Measurements from ENCODE around the gene TMEM187. TPM values are rescaled to one million over a fixed set of nuclear protein-coding genes. Genes with fewer than 3 reads are reported as not detected.

Gene TMEM187
- polyA plus RNA-seq, 2 of the 4 experiments (the other 2 are of a cell fraction), result 7.8 to 10.6 TPM

DNA sequence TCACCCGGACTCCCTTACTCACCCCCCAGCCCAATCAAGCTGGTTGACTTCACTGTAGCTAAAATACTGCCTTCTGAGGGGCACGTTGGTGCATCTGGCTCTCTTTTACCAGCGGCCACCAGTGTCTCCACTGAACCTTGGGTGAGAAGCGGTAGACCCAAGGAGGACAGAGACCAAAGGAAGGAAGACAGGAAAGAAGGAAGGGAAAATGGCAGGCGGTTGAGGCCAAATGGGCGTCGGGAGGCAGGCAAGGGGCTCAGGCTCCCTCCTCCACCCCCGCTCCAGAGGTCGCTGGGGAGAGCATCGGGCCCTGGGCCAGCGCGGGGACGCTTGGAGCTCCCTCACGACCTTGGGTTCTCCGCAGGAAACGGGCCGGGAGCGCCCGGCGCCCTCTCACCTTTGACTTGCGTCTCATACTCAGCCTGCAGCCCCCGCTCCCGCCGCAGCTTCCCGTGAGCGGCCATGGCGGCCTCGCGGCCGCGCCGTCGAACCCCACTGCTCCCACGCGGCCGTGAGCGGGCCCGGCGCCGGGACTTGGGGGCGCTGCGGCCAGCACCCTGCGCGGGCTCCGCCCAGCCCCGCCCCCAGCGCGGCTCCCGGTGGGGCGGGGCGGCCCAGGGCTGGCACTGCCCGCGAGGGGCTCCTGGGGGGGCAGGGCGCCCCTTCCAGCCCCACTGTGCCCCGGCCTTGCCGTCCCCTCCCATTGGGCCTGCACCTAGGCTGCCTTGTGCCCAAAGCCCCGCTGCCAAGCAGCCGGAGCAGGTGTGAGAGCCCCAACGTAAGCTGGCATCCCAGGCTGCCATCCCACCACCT lies 46.6 kb upstream of the TMEM187 start, which contains the start of gene ARHGAP4:
ARHGAP4 (minus strand) TSS at position 526 of the 813 bp plus-strand sequence; CDS start at position 464, 62 bp downstream.
- TF ChIP-seq RFX5 (IDR thresholded peaks at IDR 0.05) (no peak), ZFP36 (IDR thresholded peaks at IDR 0.05; ENCODE audit: borderline replicate concordance, partially characterized antibody) (no peak), HEYL (CRISPR knock-in tag; IDR thresholded peaks at IDR 0.05) (no peak), CBX2 (IDR thresholded peaks at IDR 0.05; ENCODE audit: borderline replicate concordance, low read depth) (no peak)
- TF ChIP-seq, protein P1, sequence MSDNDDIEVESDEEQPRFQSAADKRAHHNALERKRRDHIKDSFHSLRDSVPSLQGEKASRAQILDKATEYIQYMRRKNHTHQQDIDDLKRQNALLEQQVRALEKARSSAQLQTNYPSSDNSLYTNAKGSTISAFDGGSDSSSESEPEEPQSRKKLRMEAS (IDR thresholded peaks at IDR 0.05), result no peak
- FAIRE-seq (no peak), ATAC-seq (no peak), DNase-seq (ENCODE audit: low read depth in 1 of 2, low spot score in 1 of 2) (no peak)
- POLR2A ChIA-PET, result interaction anchor here (0.9 to 1.4 kb wide), 2 partner anchors 15 to 132 kb away, joined by 3 to 4 read pairs; partner anchors contain the start of genes IDH3G and SSR4
- H3K27ac ChIP-seq, result peak within 1 kb of the TSS; percentile 96 to 99
- H3K9me3 ChIP-seq, result no peaks in the 10 kb centered on the region
- CTCF ChIA-PET, result interaction anchor here (5.3 to 25.1 kb wide), 2 partner anchors 17 to 19 kb away, joined by 56 to 363 read pairs; partner anchors contain the start of gene RENBP
- peak within 1 kb of the TSS; percentile 84 for H3K4me3 ChIP-seq
- H3K4me2 ChIP-seq, result peak within 1 kb of the TSS; percentile 93
- H3K4me1 ChIP-seq, result peaks cover 14% of the 10 kb centered on the region
- 90% methylated on average over 31 of the region's 59 CpGs for WGBS (ENCODE audit: missing lambda C conversion rate)

DNA sequence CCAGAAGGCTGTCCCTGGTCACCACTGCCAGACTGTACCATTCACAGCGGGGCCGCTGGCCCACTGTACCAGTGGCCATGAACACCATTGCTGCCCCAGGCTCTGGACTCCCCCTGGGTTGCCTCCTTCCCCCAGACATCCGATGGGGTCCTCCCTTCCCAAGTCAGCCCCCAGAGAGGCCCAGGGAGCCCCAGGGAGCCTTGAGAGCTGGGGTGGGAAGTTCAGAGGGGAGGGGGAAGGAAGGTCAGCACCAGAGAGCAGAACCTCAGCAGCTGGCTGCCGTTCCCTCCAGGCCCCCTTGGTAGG lies 46.0 kb upstream of the TMEM187 start:
- no peak for ATAC-seq
- Histone ChIP-seq H3K9me3 (no peaks in the 10 kb centered on the region), H3K27ac (peak overlapping the region in 1 of 2 experiments; percentile 96; a peak in 2 of 6 replicates), H3K4me3 (no peak overlapping the region), H3K4me1 (peaks cover 14% of the 10 kb centered on the region), H3K4me2 (no peak overlapping the region)
- DNase-seq (ENCODE audit: low read depth in 1 of 2, low spot score in 1 of 2), result no peak
- CTCF ChIA-PET, result interaction anchor here (25.1 kb wide), 1 partner anchor 19 kb away, joined by 363 read pairs; the partner anchor contains the start of gene RENBP
- 80% methylated on average over 1 of the region's 4 CpGs for WGBS (ENCODE audit: missing lambda C conversion rate)
- POLR2A ChIA-PET, result interaction anchor here (1.3 to 1.4 kb wide), 2 partner anchors 26 to 132 kb away, joined by 4 read pairs; partner anchors contain the start of genes IDH3G and SSR4
- no peak for FAIRE-seq
- TF ChIP-seq HOXA7 (CRISPR knock-in tag; IDR thresholded peaks at IDR 0.05), result no peak
- no peak for TF ChIP-seq HOXB13 (CRISPR knock-in tag; IDR thresholded peaks at IDR 0.05; ENCODE audit: low read depth)
- TF ChIP-seq HDAC2 (IDR thresholded peaks at IDR 0.05), result no peak

DNA sequence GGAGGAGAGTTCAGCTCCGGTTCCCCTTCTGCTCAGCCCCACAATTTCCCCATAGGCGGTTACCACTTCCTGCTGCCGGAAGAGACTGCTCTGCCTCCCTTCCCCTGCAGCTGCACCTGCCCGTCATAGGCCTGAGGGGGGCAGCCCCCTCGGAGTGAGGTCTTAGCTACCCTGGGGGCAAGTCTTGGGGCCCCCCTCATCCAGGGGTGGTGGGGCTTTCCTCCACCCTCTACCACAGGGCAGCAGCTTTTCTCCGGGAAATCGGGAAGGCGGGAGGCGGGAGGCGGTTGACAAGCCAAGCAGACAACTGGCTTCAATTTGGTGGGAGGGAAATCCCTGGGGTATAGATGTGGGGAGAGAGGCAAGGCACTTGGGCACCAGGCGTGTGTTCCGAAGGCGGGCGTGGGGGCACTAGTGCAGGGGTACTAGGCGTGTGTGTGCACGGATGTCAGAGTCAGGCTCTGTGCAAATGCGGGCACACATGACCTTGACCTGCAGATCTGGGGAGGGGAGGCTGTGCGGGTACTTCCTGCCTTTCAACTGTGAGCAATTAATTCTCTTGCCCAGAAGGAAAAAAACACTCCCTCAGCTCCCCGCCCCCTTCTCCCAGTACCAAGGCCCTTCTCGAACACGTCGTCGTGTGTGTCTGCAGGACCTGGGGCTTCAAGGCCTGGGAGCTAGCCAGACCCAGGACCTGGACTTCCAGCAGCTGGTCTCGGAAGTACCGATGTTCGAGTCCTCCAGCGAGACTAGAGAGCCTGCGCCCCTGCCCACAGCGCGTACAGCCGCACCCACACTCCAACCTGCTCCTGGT lies 45.5 kb upstream of the TMEM187 start:
- Histone ChIP-seq H3K4me2 (peak overlapping the region; percentile 93), H3K4me1 (peaks cover 14% of the 10 kb centered on the region), H3K27ac (peak overlapping the region; percentile 96 to 99), H3K4me3 (peak overlapping the region; percentile 84), H3K9me3 (no peaks in the 10 kb centered on the region)
- WGBS (ENCODE audit: missing lambda C conversion rate), result 75% methylated on average over 17 of the region's 31 CpGs
- FAIRE-seq, result no peak
- POLR2A ChIA-PET, result interaction anchor here (1.0 to 1.4 kb wide), 4 partner anchors 20 to 133 kb away, joined by 4 read pairs; partner anchors contain the start of genes IDH3G and SSR4
- ATAC-seq, result no peak
- CTCF ChIA-PET, result interaction anchor here (0.9 to 25.1 kb wide), 4 partner anchors 18 to 985 kb away, joined by 4 to 363 read pairs (median 5); partner anchors contain the start of gene RENBP
- no peak for TF ChIP-seq CHD4 (IDR thresholded peaks at IDR 0.05; ENCODE audit: borderline replicate concordance)
- peak; percentile 15; the same call in 1 of the 2 replicates for TF ChIP-seq POLR2A (IDR thresholded peaks at IDR 0.05; ENCODE audit: low read length)
- DNase-seq (ENCODE audit: low read depth in 1 of 2, low spot score in 1 of 2), result peak in 1 of 2 experiments; percentile 45

DNA sequence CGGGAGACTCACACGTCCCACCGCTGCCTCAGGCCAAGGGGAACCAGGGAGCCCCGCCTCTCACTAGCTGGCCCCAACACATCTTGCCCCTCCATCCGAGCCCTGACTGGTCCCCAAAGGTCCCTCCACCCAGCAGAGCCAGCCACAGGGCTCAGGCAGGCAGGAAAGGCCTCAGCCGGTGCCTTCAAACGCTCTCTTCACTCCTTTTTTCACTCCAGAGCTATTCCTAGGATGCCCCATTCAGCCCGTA lies 45.0 kb upstream of the TMEM187 start:
- Histone ChIP-seq H3K9me3 (no peaks in the 10 kb centered on the region), H3K4me2 (peak overlapping the region; percentile 93), H3K4me1 (peaks cover 14% of the 10 kb centered on the region), H3K4me3 (peak overlapping the region; percentile 84), H3K27ac (peak overlapping the region; percentile 96 to 99)
- FAIRE-seq (no peak), ATAC-seq (peak; percentile 1 to 17; a peak in 4 of 6 replicates), DNase-seq (ENCODE audit: low read depth in 1 of 2, low spot score in 1 of 2) (peak in 1 of 2 experiments; percentile 15)
- ChIA-PET CTCF (interaction anchor here (0.9 to 25.1 kb wide), 6 partner anchors 12 to 986 kb away, joined by 3 to 363 read pairs (median 4); partner anchors contain the start of gene RENBP), POLR2A (interaction anchor here (1.0 to 1.6 kb wide), 5 partner anchors 21 to 986 kb away, joined by 4 to 12 read pairs (median 4); partner anchors contain the start of genes IDH3G and SSR4)
- no peak for TF ChIP-seq NPAS2 (CRISPR knock-in tag; IDR thresholded peaks at IDR 0.05; ENCODE audit: borderline replicate concordance)
- no peak for TF ChIP-seq KDM1A (IDR thresholded peaks at IDR 0.05; ENCODE audit: low read depth)
- WGBS (ENCODE audit: missing lambda C conversion rate), result 0% methylated on average over 5 of the region's 8 CpGs

Measured in A549 (cell line).